HCT116 (cell line): ENCODE results near the gene EBLN1. TPM values are rescaled to one million over a fixed set of nuclear protein-coding genes. Genes with fewer than 3 reads are reported as not detected.

Experiments used
- ATAC-seq: fragments of 200-7000 bp; cut with Tn5 transposase; 2 replicates; pipeline ENCODE4 v1.9.1; 2020; ENCODE audit warnings: mild to moderate bottlenecking, moderate library complexity
- BruUV-seq: library from RNA; stranded (reverse); fragments of 400-500 nt; replicated peaks from 2 replicates; lab custom pipeline; 2021; lab: Mats Ljungman, UMichigan
- CTCF ChIA-PET: fragments of 300-600 bp; sonication (Branson Sonifier 250); formaldehyde crosslinking; loops from one replicate; lab custom pipeline; 2021; ENCODE audit warnings: antibody characterized with exemption; lab: Charles Lee
- POLR2A ChIA-PET: fragments of 300-600, 350-600 bp; sonication (Branson Sonifier 250); formaldehyde crosslinking; loops from one replicate; lab custom pipeline; 2021; ENCODE audit warnings: antibody characterized with exemption; lab: Charles Lee
- RAD21 ChIA-PET, 2 experiments: fragments of 300-600 bp; sonication (Branson Sonifier 250); formaldehyde crosslinking; loops; one replicate each; lab custom pipeline; 2023; ENCODE audit warnings: low total read pairs in 2 of 2; ENCODE audit not compliant: uncharacterized antibody in 2 of 2, unreplicated experiment in 2 of 2, low non-redundant PET in 1 of 2; lab: Charles Lee
- DNase-seq: peaks from one replicate; pipeline ENCODE4 v3.0.0-alpha.2; 2010; ENCODE audit warnings: low read depth, low spot score
- H2AFZ ChIP-seq: fragments of 200-600 bp; shearing (Covaris generic), sonication (generic); 2 replicates; pipeline ENCODE4 v1.6.1; 2017; ENCODE audit warnings: low read depth, mixed run types, mixed read lengths, antibody characterized with exemption, low read length; ENCODE audit not compliant: poor library complexity, severe bottlenecking
- H3K27ac ChIP-seq: 2 replicates; pipeline ENCODE4 v1.5.1; 2012; ENCODE audit warnings: low read depth, low read length
- H3K27me3 ChIP-seq: fragments of 200-600 bp; sonication (generic); 2 replicates; pipeline ENCODE4 v1.6.1; 2016; ENCODE audit warnings: mixed run types, low read length, mixed read lengths; ENCODE audit not compliant: insufficient read depth
- H3K36me3 ChIP-seq, 2 experiments: fragments of 200-500 bp in 1 of 2; fragments of 200-600 bp in 1 of 2; sonication (Bioruptor generic) in 1 of 2; sonication (generic) in 1 of 2; 2 replicates each; pipeline versions ENCODE4 v1.5.1 to v1.6.1; 2014 to 2016; ENCODE audit warnings: low read length in 2 of 2, inconsistent platforms in 1 of 2, mixed read lengths in 1 of 2, mixed run types in 1 of 2; ENCODE audit not compliant: insufficient read depth in 2 of 2, control insufficient read depth in 1 of 2
- H3K4me1 ChIP-seq, 2 experiments: fragments of 200-600 bp in 1 of 2; sonication (generic) in 1 of 2; 2 replicates each; pipeline versions ENCODE4 v1.5.1 to v1.6.1; 2012 to 2017; ENCODE audit warnings: low read length in 2 of 2, inconsistent platforms in 1 of 2, mild to moderate bottlenecking in 1 of 2, mixed read lengths in 1 of 2, mixed run types in 1 of 2, moderate library complexity in 1 of 2; ENCODE audit not compliant: insufficient read depth in 2 of 2, control insufficient read depth in 1 of 2
- H3K4me2 ChIP-seq: fragments of 200-600 bp; sonication (generic); 2 replicates; pipeline ENCODE4 v1.6.1; 2017; ENCODE audit warnings: mixed run types, low read length, mixed read lengths
- H3K4me3 ChIP-seq, 2 experiments: fragments of 200-600 bp in 1 of 2; sonication (generic) in 1 of 2; replicated peaks in 1 of 2; 2 replicates each; pipeline ENCODE4 v1.5.1; 2011 to 2016; ENCODE audit warnings: low read length in 2 of 2, control low read depth in 1 of 2, low read depth in 1 of 2, mild to moderate bottlenecking in 1 of 2, mixed read lengths in 1 of 2, mixed run types in 1 of 2
- H3K79me2 ChIP-seq: fragments of 200-600 bp; sonication (generic); 2 replicates; pipeline ENCODE4 v1.6.1; 2017; ENCODE audit warnings: mild to moderate bottlenecking, mixed run types, low read length, moderate library complexity, mixed read lengths; ENCODE audit not compliant: insufficient read depth
- H3K9ac ChIP-seq: fragments of 200-600 bp; sonication (generic); 2 replicates; pipeline ENCODE4 v1.6.1; 2016; ENCODE audit warnings: low read length, mixed read lengths
- H3K9me2 ChIP-seq: fragments of 200-600 bp; sonication (generic), shearing (Covaris generic); 2 replicates; pipeline ENCODE4 v1.6.1; 2017; ENCODE audit warnings: mixed run types, mild to moderate bottlenecking, moderate library complexity; ENCODE audit not compliant: insufficient read depth
- H3K9me3 ChIP-seq, 2 experiments: fragments of 200-500 bp in 1 of 2; fragments of 200-600 bp in 1 of 2; sonication (Bioruptor generic) in 1 of 2; sonication (generic) in 1 of 2; 2 replicates each; pipeline ENCODE4 v1.6.1; 2014 to 2017; ENCODE audit warnings: low read length in 2 of 2, mixed read lengths in 2 of 2, inconsistent platforms in 1 of 2, low read depth in 1 of 2, mild to moderate bottlenecking in 1 of 2, mixed run types in 1 of 2, moderate library complexity in 1 of 2; ENCODE audit not compliant: control insufficient read depth in 1 of 2, insufficient read depth in 1 of 2
- H4K20me1 ChIP-seq: fragments of 200-600 bp; sonication (generic), shearing (Covaris generic); 2 replicates; pipeline ENCODE4 v1.6.1; 2017; ENCODE audit warnings: mixed run types, mild to moderate bottlenecking, moderate library complexity; ENCODE audit not compliant: insufficient read depth
- ATF3 ChIP-seq: IDR thresholded peaks from 2 replicates; pipeline ENCODE4 v1.6.1; 2012
- CEBPB ChIP-seq: IDR thresholded peaks from 2 replicates; pipeline ENCODE4 v1.6.1; 2012; ENCODE audit warnings: low read depth
- CTCF ChIP-seq, 3 experiments: fragments of 200-600 bp in 1 of 3; sonication (generic) in 1 of 3; IDR thresholded peaks in 2 of 3; conservative IDR thresholded peaks in 1 of 3; 2 replicates each; pipeline ENCODE4 v1.5.1; 2012 to 2017; ENCODE audit warnings: low read depth in 2 of 3, low read length in 2 of 3, antibody characterized with exemption in 1 of 3, borderline replicate concordance in 1 of 3, control low read depth in 1 of 3, mild to moderate bottlenecking in 1 of 3, mixed read lengths in 1 of 3, mixed run types in 1 of 3, moderate library complexity in 1 of 3; ENCODE audit not compliant: insufficient read depth in 1 of 3
- EZH2phosphoT487 ChIP-seq: fragments of 200-600 bp; IDR thresholded peaks from 2 replicates; pipeline ENCODE4 v1.6.1; 2018; ENCODE audit warnings: antibody characterized with exemption, borderline replicate concordance
- MAX ChIP-seq: IDR thresholded peaks from 2 replicates; pipeline ENCODE4 v1.6.1; 2012
- POLR2A ChIP-seq: IDR thresholded peaks from 2 replicates; pipeline ENCODE4 v1.7.0; 2011; ENCODE audit warnings: borderline replicate concordance; ENCODE audit not compliant: insufficient read depth, insufficient read length; ENCODE audit errors: extremely low read depth
- RAD21 ChIP-seq: IDR thresholded peaks from 2 replicates; pipeline ENCODE4 v1.6.1; 2012; ENCODE audit warnings: low read depth, mild to moderate bottlenecking
- REST ChIP-seq: IDR thresholded peaks from 2 replicates; pipeline ENCODE4 v1.6.1; 2012; ENCODE audit warnings: low read depth
- TCF7L2 ChIP-seq: IDR thresholded peaks from 2 replicates; pipeline ENCODE4 v1.7.0; 2011; ENCODE audit warnings: borderline replicate concordance, inconsistent platforms; ENCODE audit not compliant: insufficient read depth, insufficient read length; ENCODE audit errors: extremely low read depth
- ZBTB33 ChIP-seq: IDR thresholded peaks from 2 replicates; pipeline ENCODE4 v1.6.1; 2011; ENCODE audit warnings: mild to moderate bottlenecking, low read length, moderate library complexity; ENCODE audit not compliant: insufficient replicate concordance; ENCODE audit errors: extremely low read depth
- ZFX ChIP-seq: fragments of 450-650 bp; IDR thresholded peaks from 2 replicates; pipeline ENCODE4 v1.6.1; 2017
- ZNF274 ChIP-seq: fragments of 200-500 bp; sonication (Bioruptor generic); IDR thresholded peaks from 2 replicates; pipeline ENCODE4 v1.6.1; 2014; ENCODE audit warnings: mild to moderate bottlenecking, low read depth, low read length, inconsistent platforms
- intact Hi-C: fragments of 100-400 bp; cut with micrococcal nuclease; formaldehyde crosslinking; loops from 2 replicates; pipeline ENCODE4 v1.10.0; 2022
- total RNA-seq: library from RNA; stranded (reverse); gene quantifications from one replicate; pipeline ENCODE4 v1.2.1, GENCODE V29; 2021; ENCODE audit not compliant: unreplicated experiment

EBLN1 gene
- total RNA-seq, 1 experiment from 2014 or later, result not detected

- Histone ChIP-seq H3K79me2 (no peaks in the 10 kb centered on the region), H3K9ac (no peak overlapping the region), H3K4me3 (no peak overlapping the region), H4K20me1 (no peaks in the 10 kb centered on the region), H2AFZ (no peak overlapping the region), H3K27me3 (no peaks in the 10 kb centered on the region), H3K4me1 (no peaks in the 10 kb centered on the region), H3K27ac (no peak overlapping the region), H3K9me3 (no peaks in the 10 kb centered on the region), H3K9me2 (no peaks in the 10 kb centered on the region), H3K36me3 (no peaks in the 10 kb centered on the region), H3K4me2 (no peak overlapping the region)
- BruUV-seq, result no TSS peak
- RAD21 ChIA-PET, result no interaction called here
- intact Hi-C loops, result no loop called here
- TF ChIP-seq ZBTB33, result no peak
- ATAC-seq, result no peak
- CTCF ChIA-PET, result no interaction called here
- POLR2A ChIA-PET, result no interaction called here
- no peak for DNase-seq
Observed at GRCh38 chr10:22180724-22181123, 37.1 kb downstream of the EBLN1 start.

- Histone ChIP-seq H3K9ac (no peak overlapping the region), H4K20me1 (no peaks in the 10 kb centered on the region), H3K4me1 (no peaks in the 10 kb centered on the region), H3K4me3 (no peak overlapping the region), H3K79me2 (no peaks in the 10 kb centered on the region), H3K9me3 (no peaks in the 10 kb centered on the region), H3K27ac (no peak overlapping the region), H2AFZ (no peak overlapping the region), H3K27me3 (no peaks in the 10 kb centered on the region), H3K36me3 (no peaks in the 10 kb centered on the region), H3K9me2 (no peaks in the 10 kb centered on the region), H3K4me2 (no peak overlapping the region)
- ChIA-PET RAD21 (interaction anchor here in 1 of 2 experiments (0.6 kb wide), 1 partner anchor 262 kb away, joined by 3 read pairs; no protein-coding TSS in a partner anchor), POLR2A (interaction anchor here (0.7 kb wide), 1 partner anchor 20 kb away, joined by 5 read pairs; no protein-coding TSS in a partner anchor), CTCF (no interaction called here)
- DNase-seq, result no peak
- no peak for ATAC-seq
- intact Hi-C loops, result no loop called here
- no TSS peak for BruUV-seq
- TF ChIP-seq CTCF (IDR thresholded peaks at IDR 0.05 in 2 of 3, conservative IDR thresholded peaks at IDR 0.05 in 1 of 3; ENCODE audit: borderline replicate concordance in 1 of 3, insufficient read depth in 1 of 3, low read depth in 2 of 3, low read length in 2 of 3), result no peak
- TF ChIP-seq RAD21, result no peak
- no peak for TF ChIP-seq MAX
- TF ChIP-seq REST, result no peak
- TF ChIP-seq POLR2A, result no peak
- no peak for TF ChIP-seq TCF7L2
- TF ChIP-seq ATF3, result no peak
- no peak for TF ChIP-seq EZH2phosphoT487
- no peak for TF ChIP-seq ZNF274
- TF ChIP-seq CEBPB, result no peak
- TF ChIP-seq ZFX, result no peak
Observed at GRCh38 chr10:22174442-22174841, 43.4 kb downstream of the EBLN1 start.
